Measurements from ENCODE around the gene INTS3. TPM values are rescaled to one million over a fixed set of nuclear protein-coding genes. Genes with fewer than 3 reads are reported as not detected.

INTS3 gene
- polyA plus RNA-seq, 1 donor from 2014 or later, result 29.9 TPM

- Histone ChIP-seq H3K9me3 (ENCODE audit: low read length) (no peaks in the 10 kb centered on the region), H3F3A (ENCODE audit: insufficient read depth, low read length, poor library complexity, severe bottlenecking) (no peaks in the 10 kb centered on the region), H3K27ac (ENCODE audit: low read length) (no peak within 1 kb of the TSS), H3K4me2 (ENCODE audit: low read length) (peak within 1 kb of the TSS; percentile 87), H3K79me2 (replicated peaks; ENCODE audit: insufficient read depth, low read length) (no peaks in the 10 kb centered on the region), H3K36me3 (ENCODE audit: insufficient read depth, low read length) (no peaks in the 10 kb centered on the region), H4K20me1 (ENCODE audit: insufficient read depth) (no peaks in the 10 kb centered on the region), H3K4me3 (ENCODE audit: low read length) (peak within 1 kb of the TSS; percentile 79), H3K27me3 (ENCODE audit: insufficient read depth, low read depth, low read length) (peaks cover 50% of the 10 kb centered on the region), H3K9ac (ENCODE audit: low read length) (peak within 1 kb of the TSS; percentile 51), H3K9me2 (ENCODE audit: insufficient read depth, low read length) (no peaks in the 10 kb centered on the region), H2AFZ (ENCODE audit: low read depth, low read length) (peak within 1 kb of the TSS; percentile 35)
- TF ChIP-seq POLR2AphosphoS5 (IDR thresholded peaks at IDR 0.05) (no peak), REST (IDR thresholded peaks at IDR 0.05; ENCODE audit: borderline replicate concordance) (no peak), CTCF (IDR thresholded peaks at IDR 0.05; ENCODE audit: poor library complexity, severe bottlenecking) (peak; percentile 21), EP300 (conservative IDR thresholded peaks at IDR 0.05; ENCODE audit: poor library complexity, severe bottlenecking) (no peak)
These were observed 49.1 kb upstream of the INTS3 start, which contains the start of gene NPR1 for GRCh38 chr1:153678519-153679336. Gene NPR1, plus strand, starts transcription at chr1:153678688. Its CDS starts 421 bp downstream, at chr1:153679109.

GRCh38 chr1:153679337-153680119, 48.3 kb upstream of the INTS3 start:
- H3K79me2 ChIP-seq (replicated peaks; ENCODE audit: insufficient read depth, low read length), result no peaks in the 10 kb centered on the region
- H3K36me3 ChIP-seq (ENCODE audit: insufficient read depth, low read length), result no peaks in the 10 kb centered on the region
- H2AFZ ChIP-seq (ENCODE audit: low read depth, low read length), result peak overlapping the region; percentile 35
- H4K20me1 ChIP-seq (ENCODE audit: insufficient read depth), result no peaks in the 10 kb centered on the region
- no peaks in the 10 kb centered on the region for H3K9me2 ChIP-seq (ENCODE audit: insufficient read depth, low read length)
- peak overlapping the region; percentile 14 for H3K4me2 ChIP-seq (ENCODE audit: low read length)
- H3F3A ChIP-seq (ENCODE audit: insufficient read depth, low read length, poor library complexity, severe bottlenecking), result no peaks in the 10 kb centered on the region
- peak; percentile 56 for TF ChIP-seq CTCF (IDR thresholded peaks at IDR 0.05; ENCODE audit: poor library complexity, severe bottlenecking)
- TF ChIP-seq MXI1 (conservative IDR thresholded peaks at IDR 0.05; ENCODE audit: poor library complexity, severe bottlenecking), result no peak
- TF ChIP-seq TAF1 (IDR thresholded peaks at IDR 0.05; ENCODE audit: low read depth), result no peak
- TF ChIP-seq POLR2AphosphoS5 (IDR thresholded peaks at IDR 0.05), result no peak
- H3K9me3 ChIP-seq (ENCODE audit: low read length), result no peaks in the 10 kb centered on the region
- H3K9ac ChIP-seq (ENCODE audit: low read length), result peak overlapping the region; percentile 51
- no peak overlapping the region for H3K27ac ChIP-seq (ENCODE audit: low read length)
- H3K4me3 ChIP-seq (ENCODE audit: low read length), result peak overlapping the region; percentile 79
- H3K27me3 ChIP-seq (ENCODE audit: insufficient read depth, low read depth, low read length), result peaks cover 50% of the 10 kb centered on the region
